Measurements from ENCODE around the gene SFRP5.

GRCh38 chr10:97762816-97763215 lies 9.0 kb downstream of the SFRP5 start:
- TF ChIP-seq CTCF (IDR thresholded peaks at IDR 0.05) (no peak), POLR2A (IDR thresholded peaks at IDR 0.05) (no peak)

Measured in uterus (tissue), 2 donors.